Kidney epithelial cell (primary cell): ENCODE results near the gene NAV2. TPM values are rescaled to one million over a fixed set of nuclear protein-coding genes. Genes with fewer than 3 reads are reported as not detected.

Source experiments
- DNase-seq: peaks from one replicate; pipeline ENCODE4 v3.0.0-alpha.2; 2010; ENCODE audit warnings: low read depth
- H3K27me3 ChIP-seq: 2 replicates; pipeline ENCODE4 v1.6.0; 2011; ENCODE audit warnings: low read length; ENCODE audit not compliant: control insufficient read depth, insufficient read depth
- H3K36me3 ChIP-seq: 2 replicates; pipeline ENCODE4 v1.5.1; 2011; ENCODE audit warnings: low read length; ENCODE audit not compliant: control insufficient read depth, insufficient read depth
- H3K4me3 ChIP-seq: 2 replicates; pipeline ENCODE4 v1.5.1; 2011; ENCODE audit warnings: low read depth, mild to moderate bottlenecking, control low read depth, low read length
- CTCF ChIP-seq: IDR thresholded peaks from 2 replicates; pipeline ENCODE4 v1.5.1; 2011; ENCODE audit warnings: mild to moderate bottlenecking, moderate library complexity, low read length, control low read depth, inconsistent platforms; ENCODE audit not compliant: insufficient read depth, poor library complexity, severe bottlenecking
- total RNA-seq: library from RNA; depleted of rRNA; stranded (reverse); fragments of >200 nt; gene quantifications from 2 replicates; pipeline ENCODE4 v1.2.3, GENCODE V29; 2015

The NAV2 gene
- total RNA-seq, 1 donor from 2014 or later: 41.5 TPM

- TF ChIP-seq CTCF: no peak
- DNase-seq: no peak
- no peaks in the 10 kb centered on the region for H3K36me3 ChIP-seq
Observed at GRCh38 chr11:19670030-19670791, 42.4 kb upstream of the NAV2 start.

GRCh38 chr11:19672586-19673206 is 39.9 kb upstream of the NAV2 start:
- Histone ChIP-seq H3K4me3 (no peak overlapping the region), H3K36me3 (no peaks in the 10 kb centered on the region), H3K27me3 (no peaks in the 10 kb centered on the region)
- no peak for DNase-seq
- TF ChIP-seq CTCF: no peak

More at GRCh38 chr11:19670030-19670791, 42.4 kb upstream of the NAV2 start:
- Histone ChIP-seq H3K27me3 (no peaks in the 10 kb centered on the region), H3K4me3 (no peak overlapping the region)

GRCh38 chr11:19673924-19674729 is 38.5 kb upstream of the NAV2 start:
- no peak for DNase-seq
- TF ChIP-seq CTCF: no peak
- Histone ChIP-seq H3K4me3 (no peak overlapping the region), H3K36me3 (no peaks in the 10 kb centered on the region), H3K27me3 (no peaks in the 10 kb centered on the region)

- no peaks in the 10 kb centered on the region for H3K36me3 ChIP-seq
- no peak for DNase-seq
- no peak for TF ChIP-seq CTCF
- H3K27me3 ChIP-seq: no peaks in the 10 kb centered on the region
- H3K4me3 ChIP-seq: no peak overlapping the region
Observed at GRCh38 chr11:19674836-19675235, 37.8 kb upstream of the NAV2 start.

GRCh38 chr11:19675397-19675796 is 37.2 kb upstream of the NAV2 start:
- no peak for TF ChIP-seq CTCF
- H3K36me3 ChIP-seq: no peaks in the 10 kb centered on the region
- DNase-seq: no peak
- no peak overlapping the region for H3K4me3 ChIP-seq
- H3K27me3 ChIP-seq: no peaks in the 10 kb centered on the region
